K562 (cell line): Measurements from ENCODE around the gene ANTKMT. TPM values are rescaled to one million over a fixed set of nuclear protein-coding genes. Genes with fewer than 3 reads are reported as not detected.
A peak's percentile ranks its signal among the peaks of the same experiment; 100 is the strongest.

Source experiments
- BRCA1 ChIP-seq, 2 experiments: fragments of 450-650 bp in 1 of 2; sonication (generic) in 1 of 2; formaldehyde crosslinking in 1 of 2; IDR thresholded peaks; 2 replicates each; pipeline versions ENCODE4 v1.5.0 to v1.6.1; 2017 to 2020; ENCODE audit warnings: mild to moderate bottlenecking in 1 of 2, missing genetic modification reagents in 1 of 2
- GATA2 ChIP-seq: sonication (generic); formaldehyde crosslinking; IDR thresholded peaks from 2 replicates; pipeline ENCODE4 v1.4.0; 2020; ENCODE audit warnings: mild to moderate bottlenecking, missing genetic modification reagents
- HDAC1 ChIP-seq, 2 experiments: fragments of 450-650 bp; IDR thresholded peaks; 2 replicates each; pipeline ENCODE4 v1.6.1; 2016 to 2017; ENCODE audit warnings: inconsistent platforms in 1 of 2, mild to moderate bottlenecking in 1 of 2, moderate library complexity in 1 of 2
- PCBP1 ChIP-seq: fragments of 200-400 bp; formaldehyde crosslinking; IDR thresholded peaks from 2 replicates; pipeline ENCODE4 v1.6.1; 2018; ENCODE audit warnings: mild to moderate bottlenecking, low read depth, low read length; ENCODE audit not compliant: poor library complexity, severe bottlenecking
- RAD21 ChIP-seq, 2 experiments: fragments of 250-450 bp in 1 of 2; fragments of 450-650 bp in 1 of 2; sonication (Bioruptor Pico) in 1 of 2; formaldehyde crosslinking in 1 of 2; IDR thresholded peaks in 1 of 2; conservative IDR thresholded peaks in 1 of 2; 2 replicates each; pipeline versions ENCODE4 v1.4.0 to v1.8.0; 2020 to 2022; ENCODE audit warnings: mild to moderate bottlenecking in 2 of 2, moderate library complexity in 1 of 2
- REST ChIP-seq, 2 experiments: fragments of 450-650 bp; formaldehyde crosslinking in 1 of 2; IDR thresholded peaks; 2 replicates each; pipeline versions ENCODE4 v1.4.0 to v1.6.1; 2014 to 2020; ENCODE audit warnings: mild to moderate bottlenecking in 2 of 2, borderline replicate concordance in 1 of 2, low read depth in 1 of 2
- SREBF1 ChIP-seq: fragments of 150-350 bp; IDR thresholded peaks from 2 replicates; pipeline ENCODE4 v1.6.1; 2014; ENCODE audit warnings: antibody characterized with exemption, low read depth, low read length, borderline replicate concordance
- ZBTB2 ChIP-seq: fragments of 450-650 bp; IDR thresholded peaks from 2 replicates; pipeline ENCODE4 v1.6.1; 2016; ENCODE audit warnings: antibody characterized with exemption
- ZNF79 ChIP-seq: fragments of 250-450 bp; sonication (Bioruptor Pico); IDR thresholded peaks from 2 replicates; pipeline ENCODE4 v1.4.0; 2020; ENCODE audit warnings: low read depth, mild to moderate bottlenecking, moderate library complexity
- polyA plus RNA-seq, 8 experiments: library from polyadenylated mRNA; depleted of rRNA in 4 of 8; stranded (reverse) in 5 of 8; unstranded in 3 of 8; fragments of >200 nt; fragmentation: Nextera tagmentation in 2 of 8; fragmentation: Illumina TruSeq in 1 of 8; extraction: Ambion mirVana in 2 of 8; extraction: Trizol in 1 of 8; gene quantifications; 2 replicates each; pipeline versions ENCODE4 v1.2.1 to v1.2.3, GENCODE V29; 2011 to 2014; ENCODE audit warnings: inconsistent platforms in 1 of 8, missing spikeins in 1 of 8
- total RNA-seq, 7 experiments: library from RNA; depleted of rRNA in 6 of 7; stranded (reverse); fragments of >200 nt in 6 of 7; fragmentation: Illumina TruSeq in 2 of 7; extraction: Trizol in 2 of 7; gene quantifications; 2 replicates each; pipeline versions ENCODE4 v1.2.1 to v1.2.3, GENCODE V29; 2011 to 2021; ENCODE audit warnings: low replicate concordance in 1 of 7
- TF ChIP-seq, protein P1 (sequence below): fragments of 250-450 bp; sonication (Bioruptor Pico); IDR thresholded peaks from 2 replicates; pipeline ENCODE4 v1.8.0; 2021; ENCODE audit warnings: borderline replicate concordance, mild to moderate bottlenecking, moderate library complexity; ENCODE audit not compliant: poor library complexity, severe bottlenecking
- TF ChIP-seq, protein P2 (sequence below): sonication (generic); formaldehyde crosslinking; IDR thresholded peaks from 2 replicates; pipeline ENCODE4 v1.8.1; 2023; ENCODE audit warnings: mild to moderate bottlenecking, missing genetic modification reagents

The ANTKMT gene
- total and polyA plus RNA-seq, 9 of the 15 experiments (the other 6 are each of a cell fraction or from before 2014, with no cell fraction given): 0.58 to 217 (median 19.1) TPM

DNA sequence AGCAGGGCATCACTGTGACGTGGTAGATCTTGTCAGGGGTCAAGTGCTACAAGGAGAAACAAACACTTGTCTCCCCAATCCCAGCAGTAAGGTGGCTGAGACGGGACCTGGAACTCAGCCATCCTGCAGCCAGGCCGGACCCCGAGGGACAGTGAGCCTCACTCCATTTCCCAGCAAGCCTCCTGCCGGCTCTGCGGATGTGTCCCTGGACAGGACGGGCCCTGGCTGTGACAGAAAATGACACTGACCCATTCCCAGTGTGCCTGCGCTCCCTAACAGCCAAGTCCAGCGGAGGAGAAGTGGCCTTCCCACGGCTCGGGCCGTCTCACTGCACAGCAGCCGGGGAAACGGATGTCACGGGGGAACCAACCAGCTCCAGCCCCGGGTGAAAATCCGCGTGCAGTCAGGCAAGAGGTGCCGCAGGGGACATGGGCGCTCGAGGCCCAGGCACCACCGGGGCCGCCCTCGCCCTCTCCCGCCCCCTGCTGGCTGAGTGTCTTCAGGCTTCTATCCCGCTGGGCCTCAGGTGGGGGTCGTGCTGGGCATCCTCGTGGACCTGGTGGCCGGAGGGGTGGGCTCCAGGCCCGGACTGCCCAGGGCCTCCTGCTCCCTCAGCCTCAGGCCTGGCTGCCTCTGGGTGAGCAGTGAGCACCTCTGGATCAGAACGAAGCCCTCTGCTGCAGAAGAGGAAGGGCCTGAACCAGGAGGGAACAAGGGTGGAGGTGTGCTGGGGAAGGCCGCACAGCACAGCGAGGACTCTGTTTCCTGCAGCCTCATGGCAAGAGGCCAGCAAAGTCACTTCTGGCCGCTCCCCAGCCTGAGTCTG is 12.6 kb downstream of the ANTKMT start (continued):
- TF ChIP-seq HDAC1 (IDR thresholded peaks at IDR 0.05): 0 out of 4 replicates have a peak, but pooled peaks of 1 of the 2 experiments have one; percentile 17
- peak; percentile 70 for TF ChIP-seq PCBP1
- peak; percentile 29; the same call in 1 of the 2 replicates for TF ChIP-seq REST (IDR thresholded peaks at IDR 0.05; ENCODE audit: borderline replicate concordance)
- TF ChIP-seq REST (CRISPR knock-in tag; IDR thresholded peaks at IDR 0.05; ENCODE audit: low read depth): no peak
- no peak for TF ChIP-seq SREBF1
- TF ChIP-seq, protein P1, sequence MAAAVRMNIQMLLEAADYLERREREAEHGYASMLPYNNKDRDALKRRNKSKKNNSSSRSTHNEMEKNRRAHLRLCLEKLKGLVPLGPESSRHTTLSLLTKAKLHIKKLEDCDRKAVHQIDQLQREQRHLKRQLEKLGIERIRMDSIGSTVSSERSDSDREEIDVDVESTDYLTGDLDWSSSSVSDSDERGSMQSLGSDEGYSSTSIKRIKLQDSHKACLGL: no peak
- TF ChIP-seq BRCA1 (IDR thresholded peaks at IDR 0.05): no peak
- TF ChIP-seq BRCA1 (CRISPR knock-in tag; IDR thresholded peaks at IDR 0.05): no peak
- TF ChIP-seq RAD21 (CRISPR knock-in tag; conservative IDR thresholded peaks at IDR 0.05 in 1 of 2, IDR thresholded peaks at IDR 0.05 in 1 of 2): peak in 1 of 2 experiments; percentile 43; a peak in 2 of 4 replicates
- TF ChIP-seq ZNF79 (CRISPR knock-in tag): no peak
- no peak for TF ChIP-seq GATA2
- TF ChIP-seq, protein P2, sequence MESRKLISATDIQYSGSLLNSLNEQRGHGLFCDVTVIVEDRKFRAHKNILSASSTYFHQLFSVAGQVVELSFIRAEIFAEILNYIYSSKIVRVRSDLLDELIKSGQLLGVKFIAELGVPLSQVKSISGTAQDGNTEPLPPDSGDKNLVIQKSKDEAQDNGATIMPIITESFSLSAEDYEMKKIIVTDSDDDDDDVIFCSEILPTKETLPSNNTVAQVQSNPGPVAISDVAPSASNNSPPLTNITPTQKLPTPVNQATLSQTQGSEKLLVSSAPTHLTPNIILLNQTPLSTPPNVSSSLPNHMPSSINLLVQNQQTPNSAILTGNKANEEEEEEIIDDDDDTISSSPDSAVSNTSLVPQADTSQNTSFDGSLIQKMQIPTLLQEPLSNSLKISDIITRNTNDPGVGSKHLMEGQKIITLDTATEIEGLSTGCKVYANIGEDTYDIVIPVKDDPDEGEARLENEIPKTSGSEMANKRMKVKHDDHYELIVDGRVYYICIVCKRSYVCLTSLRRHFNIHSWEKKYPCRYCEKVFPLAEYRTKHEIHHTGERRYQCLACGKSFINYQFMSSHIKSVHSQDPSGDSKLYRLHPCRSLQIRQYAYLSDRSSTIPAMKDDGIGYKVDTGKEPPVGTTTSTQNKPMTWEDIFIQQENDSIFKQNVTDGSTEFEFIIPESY: peak; percentile 99
- TF ChIP-seq ZBTB2: 0 out of 2 replicates have a peak, but pooled peaks have one; percentile 34
